Ascending aorta (tissue), 2 donors: ENCODE measurements around the gene GRM5. TPM values are rescaled to one million over a fixed set of nuclear protein-coding genes. Genes with fewer than 3 reads are reported as not detected.

ENCODE experiments used
- DNase-seq, 2 donors: peaks; one replicate each; pipeline ENCODE4 v3.0.0-alpha.2; 2019; ENCODE audit warnings: low spot score in 2 of 2
- H3K27ac ChIP-seq, 2 donors: fragments of 200-600 bp; sonication (generic); one replicate each; pipeline ENCODE4 v1.5.1; 2016 to 2017; ENCODE audit warnings: mild to moderate bottlenecking in 1 of 2
- H3K27me3 ChIP-seq: fragments of 200-600 bp; sonication (generic); one replicate; pipeline ENCODE4 v1.5.1; 2017
- H3K36me3 ChIP-seq, 2 donors: fragments of 200-600 bp; sonication (generic); one replicate each; pipeline ENCODE4 v1.5.1; 2016
- H3K4me1 ChIP-seq, 2 donors: fragments of 200-600 bp; sonication (generic); one replicate each; pipeline ENCODE4 v1.5.1; 2016 to 2017; ENCODE audit warnings: mild to moderate bottlenecking in 1 of 2
- H3K4me3 ChIP-seq, 2 donors: fragments of 200-600 bp; sonication (generic); one replicate each; pipeline ENCODE4 v1.5.1; 2016 to 2017; ENCODE audit warnings: mild to moderate bottlenecking in 1 of 2
- H3K9me3 ChIP-seq, 2 donors: fragments of 200-600 bp; sonication (generic); one replicate each; pipeline ENCODE4 v1.5.1; 2016
- intact Hi-C: fragments of 100-400 bp; cut with DNase I; formaldehyde crosslinking; loops from one replicate; pipeline ENCODE4 v1.15.1; 2023
- total RNA-seq: library from RNA; depleted of rRNA; stranded (reverse); fragments of >200 nt; gene quantifications from one replicate; pipeline ENCODE4 v1.1.0, GENCODE V29; 2016
- TF ChIP-seq, protein P1 (sequence below), 3 experiments: fragments of 200-600 bp in 2 of 3; fragments of 450-650 bp in 1 of 3; sonication (generic) in 2 of 3; IDR thresholded peaks; one replicate each; pipeline ENCODE4 v1.5.1; 2016 to 2019; ENCODE audit warnings: antibody characterized with exemption in 3 of 3, mild to moderate bottlenecking in 1 of 3, moderate library complexity in 1 of 3

GRM5 gene
- total RNA-seq, 1 donor from 2014 or later: 10.2 TPM

DNA sequence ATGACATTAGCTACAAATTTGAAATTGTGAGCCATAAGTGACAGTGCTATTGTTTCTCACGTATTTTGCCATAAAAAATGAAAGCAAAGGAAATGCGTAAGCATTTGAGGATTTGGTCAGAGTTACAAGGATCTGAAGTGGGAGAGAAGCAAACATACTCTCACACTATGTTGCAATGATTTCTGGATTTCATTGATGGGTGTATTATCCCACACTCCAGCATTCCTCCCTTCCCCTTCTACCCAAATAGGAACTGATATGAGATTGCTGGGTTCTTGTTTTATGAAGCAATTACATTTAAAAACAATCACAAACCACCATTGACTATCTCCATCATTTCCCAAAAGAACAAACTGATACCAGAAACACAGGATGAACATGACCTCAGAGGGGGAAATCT is 414.2 kb downstream of the GRM5 start:
- no peaks in the 10 kb centered on the region for H3K9me3 ChIP-seq
- TF ChIP-seq, protein P1, sequence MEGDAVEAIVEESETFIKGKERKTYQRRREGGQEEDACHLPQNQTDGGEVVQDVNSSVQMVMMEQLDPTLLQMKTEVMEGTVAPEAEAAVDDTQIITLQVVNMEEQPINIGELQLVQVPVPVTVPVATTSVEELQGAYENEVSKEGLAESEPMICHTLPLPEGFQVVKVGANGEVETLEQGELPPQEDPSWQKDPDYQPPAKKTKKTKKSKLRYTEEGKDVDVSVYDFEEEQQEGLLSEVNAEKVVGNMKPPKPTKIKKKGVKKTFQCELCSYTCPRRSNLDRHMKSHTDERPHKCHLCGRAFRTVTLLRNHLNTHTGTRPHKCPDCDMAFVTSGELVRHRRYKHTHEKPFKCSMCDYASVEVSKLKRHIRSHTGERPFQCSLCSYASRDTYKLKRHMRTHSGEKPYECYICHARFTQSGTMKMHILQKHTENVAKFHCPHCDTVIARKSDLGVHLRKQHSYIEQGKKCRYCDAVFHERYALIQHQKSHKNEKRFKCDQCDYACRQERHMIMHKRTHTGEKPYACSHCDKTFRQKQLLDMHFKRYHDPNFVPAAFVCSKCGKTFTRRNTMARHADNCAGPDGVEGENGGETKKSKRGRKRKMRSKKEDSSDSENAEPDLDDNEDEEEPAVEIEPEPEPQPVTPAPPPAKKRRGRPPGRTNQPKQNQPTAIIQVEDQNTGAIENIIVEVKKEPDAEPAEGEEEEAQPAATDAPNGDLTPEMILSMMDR (IDR thresholded peaks at IDR 0.05): no peak
- no peak overlapping the region for H3K4me3 ChIP-seq
- H3K36me3 ChIP-seq: no peaks in the 10 kb centered on the region
- H3K4me1 ChIP-seq: no peaks in the 10 kb centered on the region
- intact Hi-C loops: no loop called here
- no peaks in the 10 kb centered on the region for H3K27me3 ChIP-seq
- H3K27ac ChIP-seq: no peak overlapping the region
- DNase-seq: no peak

DNA sequence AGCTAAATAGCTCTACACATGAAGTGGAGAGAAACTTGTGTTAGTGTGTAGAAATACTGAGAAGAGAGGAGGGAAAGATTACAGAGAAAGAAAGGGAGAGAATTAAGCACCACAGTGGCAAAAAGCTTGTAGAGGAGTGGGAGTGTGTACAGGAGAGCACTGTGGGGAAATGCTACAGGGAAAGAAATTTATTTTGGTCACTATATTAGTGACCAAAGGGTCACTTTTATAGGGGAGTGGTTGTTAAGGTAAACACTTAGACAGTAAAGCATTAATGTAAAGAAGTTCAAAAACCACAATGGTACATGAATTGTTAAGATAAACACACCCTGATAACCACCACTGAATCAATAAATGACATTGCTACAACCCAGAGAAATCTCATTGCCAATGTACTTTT is 421.1 kb downstream of the GRM5 start:
- no peak overlapping the region for H3K4me3 ChIP-seq
- no peaks in the 10 kb centered on the region for H3K4me1 ChIP-seq
- no peaks in the 10 kb centered on the region for H3K9me3 ChIP-seq
- DNase-seq: no peak
- TF ChIP-seq, protein P1 (IDR thresholded peaks at IDR 0.05): no peak
- H3K27me3 ChIP-seq: no peaks in the 10 kb centered on the region
- no peak overlapping the region for H3K27ac ChIP-seq
- intact Hi-C loops: no loop called here
- no peaks in the 10 kb centered on the region for H3K36me3 ChIP-seq

DNA sequence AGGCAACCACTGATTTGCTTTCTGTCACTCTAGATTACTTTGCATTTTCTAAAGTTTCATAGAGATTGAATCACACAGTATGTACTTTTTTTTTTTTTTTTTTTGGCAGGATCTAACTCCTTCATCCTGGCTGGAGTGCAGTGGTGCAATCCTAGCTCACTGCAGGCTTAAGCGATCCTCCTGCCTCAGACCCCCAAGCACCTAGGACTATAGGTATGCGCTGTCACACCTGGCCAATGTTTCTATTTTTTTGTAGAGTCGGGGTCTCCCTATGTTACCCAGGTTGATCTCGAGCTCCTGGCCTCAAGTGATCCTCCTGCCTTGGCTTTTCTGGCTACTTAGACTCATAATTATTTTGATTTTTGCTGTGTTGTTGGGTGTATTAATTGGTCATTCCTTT is 433.6 kb downstream of the GRM5 start:
- no peak for DNase-seq
- intact Hi-C loops: no loop called here
- TF ChIP-seq, protein P1 (IDR thresholded peaks at IDR 0.05): no peak

DNA sequence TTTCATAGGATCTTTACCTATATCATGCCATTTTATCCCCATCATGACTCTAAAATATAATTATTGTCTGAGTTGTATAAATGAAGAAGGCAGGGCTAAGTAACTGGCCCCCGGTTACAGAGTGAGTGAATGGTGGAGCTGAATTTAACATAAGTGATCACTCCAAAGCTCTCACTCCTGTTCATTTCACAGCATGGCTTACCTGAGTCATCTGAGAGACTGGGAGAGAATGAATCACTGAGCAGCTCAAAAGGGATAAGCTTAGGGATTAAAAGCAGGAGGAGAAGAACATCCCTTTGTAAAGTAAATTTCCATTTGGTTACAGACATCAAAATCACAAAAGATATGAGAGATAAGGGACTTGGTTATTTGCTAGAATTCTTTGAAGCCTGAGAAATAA is 434.3 kb downstream of the GRM5 start:
- no peak overlapping the region for H3K27ac ChIP-seq
- TF ChIP-seq, protein P1 (IDR thresholded peaks at IDR 0.05): no peak
- intact Hi-C loops: no loop called here
- no peak overlapping the region for H3K4me3 ChIP-seq
- H3K4me1 ChIP-seq: no peaks in the 10 kb centered on the region
- H3K9me3 ChIP-seq: no peaks in the 10 kb centered on the region
- H3K36me3 ChIP-seq: no peaks in the 10 kb centered on the region
- DNase-seq: no peak
- H3K27me3 ChIP-seq: no peaks in the 10 kb centered on the region

More for the DNA sequence above, 433.6 kb downstream of the GRM5 start:
- Histone ChIP-seq H3K27me3 (no peaks in the 10 kb centered on the region), H3K4me1 (no peaks in the 10 kb centered on the region), H3K9me3 (no peaks in the 10 kb centered on the region), H3K36me3 (no peaks in the 10 kb centered on the region), H3K27ac (no peak overlapping the region), H3K4me3 (no peak overlapping the region)

DNA sequence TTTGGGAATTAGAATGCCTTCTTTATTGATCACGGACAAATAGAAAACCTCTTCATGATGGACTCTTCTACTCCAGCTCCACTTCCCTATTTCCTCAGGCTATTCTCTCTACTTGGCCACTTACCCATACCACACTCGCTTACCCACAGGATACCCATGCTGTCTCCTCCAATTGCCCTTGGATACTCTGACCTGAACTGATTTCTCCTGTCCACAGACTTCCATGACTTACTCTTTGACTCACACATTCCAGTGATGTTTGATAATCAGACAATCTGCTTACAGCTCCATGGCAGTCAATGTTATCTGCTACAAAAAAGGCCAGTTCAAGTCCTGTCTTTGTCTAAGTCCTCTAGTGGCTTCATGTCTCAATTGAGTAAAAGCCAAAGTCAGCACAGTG is 436.3 kb downstream of the GRM5 start:
- H3K9me3 ChIP-seq: no peaks in the 10 kb centered on the region
- H3K27ac ChIP-seq: no peak overlapping the region
- peaks cover 0 to 2% of the 10 kb centered on the region in 2 donors for H3K4me1 ChIP-seq
- no peaks in the 10 kb centered on the region for H3K36me3 ChIP-seq
- H3K4me3 ChIP-seq: no peak overlapping the region
- no peak for DNase-seq
- TF ChIP-seq, protein P1 (IDR thresholded peaks at IDR 0.05): no peak
- intact Hi-C loops: no loop called here
- no peaks in the 10 kb centered on the region for H3K27me3 ChIP-seq

DNA sequence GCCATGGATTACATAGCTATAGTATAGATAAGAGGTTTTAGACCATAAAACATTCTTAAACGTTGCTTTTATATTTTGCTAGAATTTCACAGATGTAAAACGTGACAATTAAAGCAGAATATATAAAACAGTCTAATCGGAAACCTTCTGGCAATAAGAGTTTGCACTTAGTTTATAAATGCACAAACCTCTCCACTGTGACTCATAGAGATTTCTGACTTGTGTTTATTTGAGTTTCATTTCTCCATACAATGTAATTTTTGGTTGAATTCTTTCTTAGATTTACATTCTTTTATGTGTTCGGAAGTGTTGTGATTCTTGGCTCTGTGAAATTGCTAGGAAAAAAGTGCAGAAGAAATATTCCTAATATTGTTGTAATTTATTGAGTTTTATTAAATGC is 439.6 kb downstream of the GRM5 start:
- DNase-seq: no peak
- intact Hi-C loops: no loop called here
- Histone ChIP-seq H3K9me3 (no peaks in the 10 kb centered on the region), H3K4me3 (no peak overlapping the region), H3K4me1 (peaks cover 0 to 2% of the 10 kb centered on the region in 2 donors), H3K36me3 (no peaks in the 10 kb centered on the region), H3K27ac (no peak overlapping the region), H3K27me3 (no peaks in the 10 kb centered on the region)
- TF ChIP-seq, protein P1 (IDR thresholded peaks at IDR 0.05): no peak
